ENCODE data around the gene SENP2.

DNA sequence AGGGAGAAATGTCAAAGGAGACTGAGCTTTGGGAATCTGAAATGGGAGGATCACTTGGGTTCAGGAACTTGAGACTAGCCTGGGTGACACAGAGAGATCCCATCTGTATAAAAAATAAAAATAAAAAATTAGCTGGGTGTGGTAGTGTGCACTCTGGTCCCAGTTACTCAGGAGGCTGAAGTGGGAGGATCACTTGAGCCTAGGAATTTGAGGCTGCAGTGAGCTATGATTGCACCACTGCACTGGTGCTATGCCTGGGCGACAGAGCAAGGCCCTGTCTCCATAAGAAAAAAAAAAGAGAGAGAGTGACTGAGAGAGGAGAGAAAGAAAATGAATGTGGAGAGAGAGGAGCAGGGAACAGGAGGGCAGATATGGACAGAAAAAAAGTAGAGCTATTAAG lies 72.8 kb downstream of the SENP2 start:
- no peak for TF ChIP-seq POLR2AphosphoS5 (IDR thresholded peaks at IDR 0.05)
- TF ChIP-seq, protein P1, sequence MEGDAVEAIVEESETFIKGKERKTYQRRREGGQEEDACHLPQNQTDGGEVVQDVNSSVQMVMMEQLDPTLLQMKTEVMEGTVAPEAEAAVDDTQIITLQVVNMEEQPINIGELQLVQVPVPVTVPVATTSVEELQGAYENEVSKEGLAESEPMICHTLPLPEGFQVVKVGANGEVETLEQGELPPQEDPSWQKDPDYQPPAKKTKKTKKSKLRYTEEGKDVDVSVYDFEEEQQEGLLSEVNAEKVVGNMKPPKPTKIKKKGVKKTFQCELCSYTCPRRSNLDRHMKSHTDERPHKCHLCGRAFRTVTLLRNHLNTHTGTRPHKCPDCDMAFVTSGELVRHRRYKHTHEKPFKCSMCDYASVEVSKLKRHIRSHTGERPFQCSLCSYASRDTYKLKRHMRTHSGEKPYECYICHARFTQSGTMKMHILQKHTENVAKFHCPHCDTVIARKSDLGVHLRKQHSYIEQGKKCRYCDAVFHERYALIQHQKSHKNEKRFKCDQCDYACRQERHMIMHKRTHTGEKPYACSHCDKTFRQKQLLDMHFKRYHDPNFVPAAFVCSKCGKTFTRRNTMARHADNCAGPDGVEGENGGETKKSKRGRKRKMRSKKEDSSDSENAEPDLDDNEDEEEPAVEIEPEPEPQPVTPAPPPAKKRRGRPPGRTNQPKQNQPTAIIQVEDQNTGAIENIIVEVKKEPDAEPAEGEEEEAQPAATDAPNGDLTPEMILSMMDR (IDR thresholded peaks at IDR 0.05 in 8 of 11, conservative IDR thresholded peaks at IDR 0.05 in 3 of 11), result no peak
